ENCODE measurements around the gene SEPTIN8. TPM values are rescaled to one million over a fixed set of nuclear protein-coding genes. Genes with fewer than 3 reads are reported as not detected.

SEPTIN8 gene
- total RNA-seq, 4 donors from 2014 or later = 31.6 to 46.4 (median 34.9) TPM

GRCh38 chr5:132766020-132766805, 10.8 kb downstream of the SEPTIN8 start:
- ATAC-seq = no peak
- TF ChIP-seq EP300 (IDR thresholded peaks at IDR 0.05) = no peak
- TF ChIP-seq POLR2A (IDR thresholded peaks at IDR 0.05) = no peak
- no peak for TF ChIP-seq POLR2AphosphoS5 (IDR thresholded peaks at IDR 0.05)
- no peak for TF ChIP-seq CTCF (IDR thresholded peaks at IDR 0.05)
- Histone ChIP-seq H3K4me3 (no peak overlapping the region), H3K27ac (peak overlapping the region in 1 of 4 donors; percentile 24), H3K27me3 (no peaks in the 10 kb centered on the region), H3K36me3 (peaks cover 0 to 44% of the 10 kb centered on the region in 2 donors), H3K4me1 (peaks cover 0 to 63% (median 35%) of the 10 kb centered on the region in 3 donors), H3K9me3 (no peaks in the 10 kb centered on the region)
- 90 to 100% methylated on average over 1 to 6 of the region's 14 CpGs for WGBS, 2 donors (ENCODE audit: low coverage in 1 of 2)

- Histone ChIP-seq H3K27ac (no peak overlapping the region), H3K36me3 (peaks cover 0 to 51% of the 10 kb centered on the region in 2 donors), H3K4me1 (peaks cover 0 to 55% (median 27%) of the 10 kb centered on the region in 3 donors), H3K9me3 (no peaks in the 10 kb centered on the region), H3K4me3 (no peak overlapping the region), H3K27me3 (no peaks in the 10 kb centered on the region)
- WGBS, 2 donors (ENCODE audit: low coverage in 1 of 2) = 20% methylated on average over 1 of the region's 12 CpGs; no CpG with 5 or more reads in 1 of the 2 donors
- ATAC-seq = no peak
- TF ChIP-seq POLR2A (IDR thresholded peaks at IDR 0.05) (no peak), CTCF (IDR thresholded peaks at IDR 0.05) (no peak), EP300 (IDR thresholded peaks at IDR 0.05) (no peak), POLR2AphosphoS5 (IDR thresholded peaks at IDR 0.05) (no peak)
These were observed 11.6 kb downstream of the SEPTIN8 start for GRCh38 chr5:132765311-132766019.

- Histone ChIP-seq H3K36me3 (peaks cover 0 to 58% of the 10 kb centered on the region in 2 donors), H3K27ac (no peak overlapping the region), H3K27me3 (no peaks in the 10 kb centered on the region), H3K4me1 (peaks cover 0 to 51% (median 24%) of the 10 kb centered on the region in 3 donors), H3K4me3 (no peak overlapping the region), H3K9me3 (no peaks in the 10 kb centered on the region)
- no peak for TF ChIP-seq POLR2A (IDR thresholded peaks at IDR 0.05)
- no peak for TF ChIP-seq POLR2AphosphoS5 (IDR thresholded peaks at IDR 0.05)
- no peak for TF ChIP-seq CTCF (IDR thresholded peaks at IDR 0.05)
- no peak for TF ChIP-seq EP300 (IDR thresholded peaks at IDR 0.05)
- no peak for ATAC-seq
- 80% methylated on average over 4 of the region's 7 CpGs; no CpG with 5 or more reads in 1 of the 2 donors for WGBS, 2 donors (ENCODE audit: low coverage in 1 of 2)
These were observed 12.3 kb downstream of the SEPTIN8 start for GRCh38 chr5:132764671-132765238.

GRCh38 chr5:132764051-132764450, 13.0 kb downstream of the SEPTIN8 start:
- no peak for ATAC-seq
- 93 to 100% methylated on average over 1 to 5 of the region's 10 CpGs for WGBS, 2 donors (ENCODE audit: low coverage in 1 of 2)
- Histone ChIP-seq H3K9me3 (no peaks in the 10 kb centered on the region), H3K4me3 (no peak overlapping the region), H3K27me3 (no peaks in the 10 kb centered on the region), H3K4me1 (peaks cover 0 to 45% (median 24%) of the 10 kb centered on the region in 3 donors), H3K27ac (no peak overlapping the region), H3K36me3 (peaks cover 0 to 65% of the 10 kb centered on the region in 2 donors)
- no peak for TF ChIP-seq POLR2AphosphoS5 (IDR thresholded peaks at IDR 0.05)
